Liver (tissue), 9 donors: ENCODE results near the gene VPS52. TPM values are rescaled to one million over a fixed set of nuclear protein-coding genes. Genes with fewer than 3 reads are reported as not detected.

Source experiments
- DNase-seq: peaks from one replicate; pipeline ENCODE4 v3.0.0-alpha.2; 2017; ENCODE audit warnings: low spot score
- H3K27ac ChIP-seq, 2 donors: one replicate each; pipeline ENCODE4 v1.7.0; 2013; ENCODE audit warnings: inconsistent platforms in 2 of 2, low read length in 2 of 2, control low read depth in 1 of 2, low read depth in 1 of 2, mild to moderate bottlenecking in 1 of 2
- H3K27me3 ChIP-seq, 4 donors: one replicate each; pipeline versions ENCODE4 v1.6.1 to v1.7.0; 2013; ENCODE audit warnings: low read length in 3 of 4, inconsistent platforms in 1 of 4, mild to moderate bottlenecking in 1 of 4, moderate library complexity in 1 of 4; ENCODE audit not compliant: control insufficient read depth in 4 of 4, insufficient read depth in 4 of 4
- H3K36me3 ChIP-seq, 4 donors: one replicate each; pipeline versions ENCODE4 v1.6.1 to v1.7.0; 2013; ENCODE audit warnings: low read length in 3 of 4, mild to moderate bottlenecking in 3 of 4, low read depth in 1 of 4, moderate library complexity in 1 of 4; ENCODE audit not compliant: control insufficient read depth in 4 of 4, insufficient read depth in 3 of 4
- H3K4me1 ChIP-seq, 4 donors: one replicate each; pipeline versions ENCODE4 v1.6.1 to v1.7.0; 2013; ENCODE audit warnings: low read length in 3 of 4, mild to moderate bottlenecking in 3 of 4, moderate library complexity in 1 of 4; ENCODE audit not compliant: control insufficient read depth in 4 of 4, insufficient read depth in 4 of 4
- H3K4me3 ChIP-seq, 3 donors: one replicate each; pipeline versions ENCODE4 v1.6.1 to v1.7.0; 2013; ENCODE audit warnings: low read length in 3 of 3, control low read depth in 1 of 3, low read depth in 1 of 3, mild to moderate bottlenecking in 1 of 3
- H3K9ac ChIP-seq, 2 donors: one replicate each; pipeline ENCODE4 v1.7.0; 2013; ENCODE audit warnings: low read length in 2 of 2, mild to moderate bottlenecking in 2 of 2, moderate library complexity in 2 of 2, control low read depth in 1 of 2, low read depth in 1 of 2
- H3K9me3 ChIP-seq, 4 donors: one replicate each; pipeline versions ENCODE4 v1.6.1 to v1.7.0; 2013; ENCODE audit warnings: low read length in 3 of 4; ENCODE audit not compliant: control insufficient read depth in 4 of 4
- EGR1 ChIP-seq, 2 donors: IDR thresholded peaks; 2 replicates each; pipeline ENCODE4 v1.6.1; 2016 to 2018; ENCODE audit warnings: antibody characterized with exemption in 2 of 2, low read depth in 2 of 2
- FOXA1 ChIP-seq: IDR thresholded peaks from 2 replicates; pipeline ENCODE4 v1.6.1; 2016; ENCODE audit warnings: antibody characterized with exemption
- FOXA2 ChIP-seq: IDR thresholded peaks from 2 replicates; pipeline ENCODE4 v1.6.1; 2016; ENCODE audit warnings: antibody characterized with exemption
- GABPA ChIP-seq, 2 donors: IDR thresholded peaks in 1 of 2; conservative IDR thresholded peaks in 1 of 2; 2 replicates each; pipeline ENCODE4 v1.6.1; 2016; ENCODE audit warnings: antibody characterized with exemption in 2 of 2, mild to moderate bottlenecking in 1 of 2, moderate library complexity in 1 of 2
- HNF4A ChIP-seq, 2 donors: conservative IDR thresholded peaks; 2 replicates each; pipeline ENCODE4 v1.6.1; 2016; ENCODE audit warnings: antibody characterized with exemption in 2 of 2, mild to moderate bottlenecking in 2 of 2
- HNF4G ChIP-seq: IDR thresholded peaks from 2 replicates; pipeline ENCODE4 v1.6.1; 2016; ENCODE audit warnings: antibody characterized with exemption
- JUND ChIP-seq, 2 donors: IDR thresholded peaks; 2 replicates each; pipeline ENCODE4 v1.6.1; 2016; ENCODE audit warnings: antibody characterized with exemption in 2 of 2
- NR2F2 ChIP-seq: IDR thresholded peaks from 2 replicates; pipeline ENCODE4 v1.6.1; 2016; ENCODE audit warnings: antibody characterized with exemption
- RAD21 ChIP-seq, 2 donors: IDR thresholded peaks; 2 replicates each; pipeline ENCODE4 v1.6.1; 2016; ENCODE audit warnings: antibody characterized with exemption in 2 of 2, mild to moderate bottlenecking in 2 of 2
- RXRA ChIP-seq, 2 donors: IDR thresholded peaks; 2 replicates each; pipeline ENCODE4 v1.6.1; 2017 to 2018; ENCODE audit warnings: antibody characterized with exemption in 2 of 2, mild to moderate bottlenecking in 1 of 2
- TAF1 ChIP-seq: conservative IDR thresholded peaks from 2 replicates; pipeline ENCODE4 v1.6.1; 2016; ENCODE audit warnings: antibody characterized with exemption, mild to moderate bottlenecking
- YY1 ChIP-seq: IDR thresholded peaks from 2 replicates; pipeline ENCODE4 v1.6.1; 2016; ENCODE audit warnings: antibody characterized with exemption, mild to moderate bottlenecking
- WGBS: extraction: QIAGEN DNeasy Blood & Tissue Kit; methylation state at CpG from one replicate; pipeline ENCODE4 v1.1.7; 2013; 5-methylcytosine and 5-hydroxymethylcytosine counted together
- polyA plus RNA-seq, 2 donors: library from polyadenylated mRNA; stranded (reverse) in 1 of 2; unstranded in 1 of 2; fragments of 200-250 nt in 1 of 2; fragments of >200 nt in 1 of 2; fragmentation: Nextera tagmentation in 1 of 2; extraction: Ambion mirVana in 1 of 2; gene quantifications; one replicate each; pipeline versions ENCODE4 v1.2.1 to v1.2.3, GENCODE V29; 2013 to 2015
- total RNA-seq, 2 donors: library from RNA; depleted of rRNA; stranded (reverse); fragments of >200 nt; gene quantifications; one replicate each; pipeline ENCODE4 v1.2.3, GENCODE V29; 2014
- TF ChIP-seq, protein P1 (sequence below): IDR thresholded peaks from 2 replicates; pipeline ENCODE4 v1.6.1; 2016; ENCODE audit warnings: antibody characterized with exemption
- TF ChIP-seq, protein P2 (sequence below): IDR thresholded peaks from 2 replicates; pipeline ENCODE4 v1.6.1; 2016; ENCODE audit warnings: antibody characterized with exemption
- TF ChIP-seq, protein P3 (sequence below): fragments of 150-350 bp; IDR thresholded peaks from 2 replicates; pipeline ENCODE4 v1.5.1; 2017; ENCODE audit warnings: improper control_type of control experiment, low read depth, low read length; ENCODE audit not compliant: missing input control
- TF ChIP-seq, protein P4 (sequence below): IDR thresholded peaks from 2 replicates; pipeline ENCODE4 v1.6.1; 2016; ENCODE audit warnings: antibody characterized with exemption, mild to moderate bottlenecking
- donor health status: healthy.
- donor health status: healthy.
- donor health status: healthy.
- donor health status: healthy.
- donor health status: healthy.

VPS52 gene
- total and polyA plus RNA-seq, 4 donors = 21.3 to 33.4 (median 25.3) TPM

DNA sequence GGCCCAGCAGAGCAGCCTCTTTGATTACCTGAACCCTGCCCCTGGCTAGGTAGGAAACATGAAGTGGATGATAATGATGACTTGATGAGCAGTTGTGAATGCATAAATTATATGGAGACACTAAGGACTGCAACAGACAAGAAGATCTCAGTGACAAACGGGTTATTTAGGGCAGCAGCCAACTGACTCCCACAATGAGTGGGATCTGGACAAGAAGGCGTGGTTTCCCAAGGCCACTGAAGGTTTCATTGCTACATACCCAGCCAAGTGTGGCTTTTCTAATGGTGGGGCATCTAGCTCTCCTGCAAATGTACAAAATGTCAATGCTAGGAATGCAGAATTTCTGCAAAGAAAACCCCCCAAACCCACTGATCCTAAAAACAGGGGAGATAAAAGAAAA is 33.9 kb downstream of the VPS52 start:
- TF ChIP-seq RAD21 (IDR thresholded peaks at IDR 0.05) (no peak), JUND (IDR thresholded peaks at IDR 0.05) (no peak), TAF1 (no peak), NR2F2 (no peak), YY1 (no peak)
- TF ChIP-seq, protein P1, sequence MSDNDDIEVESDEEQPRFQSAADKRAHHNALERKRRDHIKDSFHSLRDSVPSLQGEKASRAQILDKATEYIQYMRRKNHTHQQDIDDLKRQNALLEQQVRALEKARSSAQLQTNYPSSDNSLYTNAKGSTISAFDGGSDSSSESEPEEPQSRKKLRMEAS = no peak
- H3K36me3 ChIP-seq = no peaks in the 10 kb centered on the region
- DNase-seq = no peak

DNA sequence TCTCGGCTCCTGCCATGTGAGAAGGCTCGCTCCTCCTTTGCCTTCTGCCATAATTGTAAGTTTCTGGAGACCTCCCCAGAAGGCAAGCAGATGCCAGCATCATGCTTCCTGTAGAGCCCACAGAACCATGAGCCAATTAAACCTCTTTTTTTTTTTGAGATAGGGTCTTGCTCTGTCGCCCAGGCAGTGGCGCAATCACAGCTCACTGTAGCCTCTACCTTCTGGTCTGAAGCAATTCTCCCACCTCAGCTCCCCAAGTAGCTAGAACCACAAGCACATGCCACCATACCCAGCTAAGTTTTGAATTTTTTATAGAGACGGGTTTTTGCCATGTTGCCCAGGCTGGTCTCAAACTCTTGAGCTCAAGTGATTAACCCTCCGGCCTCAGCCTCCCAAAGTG is 34.8 kb downstream of the VPS52 start:
- H3K27ac ChIP-seq = no peak overlapping the region
- no peaks in the 10 kb centered on the region for H3K4me1 ChIP-seq
- H3K9ac ChIP-seq = no peak overlapping the region
- H3K36me3 ChIP-seq = no peaks in the 10 kb centered on the region
- no peak overlapping the region for H3K4me3 ChIP-seq
- DNase-seq = no peak
- H3K27me3 ChIP-seq = peaks cover 0 to 2% (median 0%) of the 10 kb centered on the region in 4 donors
- TF ChIP-seq RXRA (IDR thresholded peaks at IDR 0.05) = no peak
- TF ChIP-seq TAF1 = no peak
- no peak for TF ChIP-seq FOXA1
- TF ChIP-seq, protein P2, sequence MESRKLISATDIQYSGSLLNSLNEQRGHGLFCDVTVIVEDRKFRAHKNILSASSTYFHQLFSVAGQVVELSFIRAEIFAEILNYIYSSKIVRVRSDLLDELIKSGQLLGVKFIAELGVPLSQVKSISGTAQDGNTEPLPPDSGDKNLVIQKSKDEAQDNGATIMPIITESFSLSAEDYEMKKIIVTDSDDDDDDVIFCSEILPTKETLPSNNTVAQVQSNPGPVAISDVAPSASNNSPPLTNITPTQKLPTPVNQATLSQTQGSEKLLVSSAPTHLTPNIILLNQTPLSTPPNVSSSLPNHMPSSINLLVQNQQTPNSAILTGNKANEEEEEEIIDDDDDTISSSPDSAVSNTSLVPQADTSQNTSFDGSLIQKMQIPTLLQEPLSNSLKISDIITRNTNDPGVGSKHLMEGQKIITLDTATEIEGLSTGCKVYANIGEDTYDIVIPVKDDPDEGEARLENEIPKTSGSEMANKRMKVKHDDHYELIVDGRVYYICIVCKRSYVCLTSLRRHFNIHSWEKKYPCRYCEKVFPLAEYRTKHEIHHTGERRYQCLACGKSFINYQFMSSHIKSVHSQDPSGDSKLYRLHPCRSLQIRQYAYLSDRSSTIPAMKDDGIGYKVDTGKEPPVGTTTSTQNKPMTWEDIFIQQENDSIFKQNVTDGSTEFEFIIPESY = no peak
- TF ChIP-seq, protein P3, sequence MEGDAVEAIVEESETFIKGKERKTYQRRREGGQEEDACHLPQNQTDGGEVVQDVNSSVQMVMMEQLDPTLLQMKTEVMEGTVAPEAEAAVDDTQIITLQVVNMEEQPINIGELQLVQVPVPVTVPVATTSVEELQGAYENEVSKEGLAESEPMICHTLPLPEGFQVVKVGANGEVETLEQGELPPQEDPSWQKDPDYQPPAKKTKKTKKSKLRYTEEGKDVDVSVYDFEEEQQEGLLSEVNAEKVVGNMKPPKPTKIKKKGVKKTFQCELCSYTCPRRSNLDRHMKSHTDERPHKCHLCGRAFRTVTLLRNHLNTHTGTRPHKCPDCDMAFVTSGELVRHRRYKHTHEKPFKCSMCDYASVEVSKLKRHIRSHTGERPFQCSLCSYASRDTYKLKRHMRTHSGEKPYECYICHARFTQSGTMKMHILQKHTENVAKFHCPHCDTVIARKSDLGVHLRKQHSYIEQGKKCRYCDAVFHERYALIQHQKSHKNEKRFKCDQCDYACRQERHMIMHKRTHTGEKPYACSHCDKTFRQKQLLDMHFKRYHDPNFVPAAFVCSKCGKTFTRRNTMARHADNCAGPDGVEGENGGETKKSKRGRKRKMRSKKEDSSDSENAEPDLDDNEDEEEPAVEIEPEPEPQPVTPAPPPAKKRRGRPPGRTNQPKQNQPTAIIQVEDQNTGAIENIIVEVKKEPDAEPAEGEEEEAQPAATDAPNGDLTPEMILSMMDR = no peak
- no peak for TF ChIP-seq NR2F2
- TF ChIP-seq, protein P4, sequence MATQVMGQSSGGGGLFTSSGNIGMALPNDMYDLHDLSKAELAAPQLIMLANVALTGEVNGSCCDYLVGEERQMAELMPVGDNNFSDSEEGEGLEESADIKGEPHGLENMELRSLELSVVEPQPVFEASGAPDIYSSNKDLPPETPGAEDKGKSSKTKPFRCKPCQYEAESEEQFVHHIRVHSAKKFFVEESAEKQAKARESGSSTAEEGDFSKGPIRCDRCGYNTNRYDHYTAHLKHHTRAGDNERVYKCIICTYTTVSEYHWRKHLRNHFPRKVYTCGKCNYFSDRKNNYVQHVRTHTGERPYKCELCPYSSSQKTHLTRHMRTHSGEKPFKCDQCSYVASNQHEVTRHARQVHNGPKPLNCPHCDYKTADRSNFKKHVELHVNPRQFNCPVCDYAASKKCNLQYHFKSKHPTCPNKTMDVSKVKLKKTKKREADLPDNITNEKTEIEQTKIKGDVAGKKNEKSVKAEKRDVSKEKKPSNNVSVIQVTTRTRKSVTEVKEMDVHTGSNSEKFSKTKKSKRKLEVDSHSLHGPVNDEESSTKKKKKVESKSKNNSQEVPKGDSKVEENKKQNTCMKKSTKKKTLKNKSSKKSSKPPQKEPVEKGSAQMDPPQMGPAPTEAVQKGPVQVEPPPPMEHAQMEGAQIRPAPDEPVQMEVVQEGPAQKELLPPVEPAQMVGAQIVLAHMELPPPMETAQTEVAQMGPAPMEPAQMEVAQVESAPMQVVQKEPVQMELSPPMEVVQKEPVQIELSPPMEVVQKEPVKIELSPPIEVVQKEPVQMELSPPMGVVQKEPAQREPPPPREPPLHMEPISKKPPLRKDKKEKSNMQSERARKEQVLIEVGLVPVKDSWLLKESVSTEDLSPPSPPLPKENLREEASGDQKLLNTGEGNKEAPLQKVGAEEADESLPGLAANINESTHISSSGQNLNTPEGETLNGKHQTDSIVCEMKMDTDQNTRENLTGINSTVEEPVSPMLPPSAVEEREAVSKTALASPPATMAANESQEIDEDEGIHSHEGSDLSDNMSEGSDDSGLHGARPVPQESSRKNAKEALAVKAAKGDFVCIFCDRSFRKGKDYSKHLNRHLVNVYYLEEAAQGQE = no peak
- no peak for TF ChIP-seq JUND (IDR thresholded peaks at IDR 0.05)
- TF ChIP-seq, protein P1 = no peak
- TF ChIP-seq EGR1 (IDR thresholded peaks at IDR 0.05; ENCODE audit: low read depth in 2 of 2) = no peak
- no peak for TF ChIP-seq RAD21 (IDR thresholded peaks at IDR 0.05)
- TF ChIP-seq HNF4A (conservative IDR thresholded peaks at IDR 0.05) = no peak
- TF ChIP-seq GABPA (IDR thresholded peaks at IDR 0.05 in 1 of 2, conservative IDR thresholded peaks at IDR 0.05 in 1 of 2) = no peak
- TF ChIP-seq HNF4G = no peak
- no peak for TF ChIP-seq FOXA2
- H3K9me3 ChIP-seq = no peaks in the 10 kb centered on the region
- WGBS = 94% methylated on average over 6 of the region's 6 CpGs

More for the DNA sequence above, 33.9 kb downstream of the VPS52 start:
- H3K27me3 ChIP-seq = peaks cover 0 to 2% (median 0%) of the 10 kb centered on the region in 4 donors
- no peaks in the 10 kb centered on the region for H3K9me3 ChIP-seq
- H3K4me3 ChIP-seq = no peak overlapping the region
- H3K27ac ChIP-seq = no peak overlapping the region
- no peaks in the 10 kb centered on the region for H3K4me1 ChIP-seq
- WGBS = 82% methylated on average over 2 of the region's 2 CpGs
- no peak overlapping the region for H3K9ac ChIP-seq
